GM06990 (cell line): ENCODE results near the gene DNAJC2.
A peak's percentile ranks its signal among the peaks of the same experiment; 100 is the strongest.

Experiments
- DNase-seq: peaks from one replicate; pipeline ENCODE4 v3.0.0-alpha.2; 2011; ENCODE audit not compliant: insufficient read length; ENCODE audit errors: extremely low read depth
- H3K27me3 ChIP-seq: replicated peaks from 2 replicates; pipeline ENCODE4 v1.6.0; 2011; ENCODE audit warnings: low read length; ENCODE audit not compliant: control insufficient read depth, insufficient read depth
- H3K36me3 ChIP-seq: 2 replicates; pipeline ENCODE4 v1.5.1; 2011; ENCODE audit warnings: low read length; ENCODE audit not compliant: control insufficient read depth, insufficient read depth
- H3K4me3 ChIP-seq: replicated peaks from 2 replicates; pipeline ENCODE4 v1.5.1; 2011; ENCODE audit warnings: low read depth, mild to moderate bottlenecking, control low read depth, low read length
- CTCF ChIP-seq: IDR thresholded peaks from 2 replicates; pipeline ENCODE4 v1.5.1; 2011; ENCODE audit warnings: low read length, control low read depth, mild to moderate bottlenecking, inconsistent platforms; ENCODE audit not compliant: insufficient read depth, poor library complexity, severe bottlenecking

DNAJC2 gene

GRCh38 chr7:103344453-103345149, at the start of gene DNAJC2:
Gene DNAJC2 (minus strand): TSS chr7:103344767. CDS start chr7:103344622, 145 bp downstream.
- Histone ChIP-seq H3K27me3 (no peaks in the 10 kb centered on the region), H3K36me3 (peaks cover 5% of the 10 kb centered on the region), H3K4me3 (peak within 1 kb of the TSS; percentile 80)
- TF ChIP-seq CTCF: no peak
- peak; percentile 84 for DNase-seq

- no peak for TF ChIP-seq CTCF
- Histone ChIP-seq H3K36me3 (no peaks in the 10 kb centered on the region), H3K27me3 (no peaks in the 10 kb centered on the region; the same call in 1 of the 2 replicates), H3K4me3 (no peak overlapping the region)
- DNase-seq: no peak
Observed at GRCh38 chr7:103391976-103392375, 47.4 kb upstream of the DNAJC2 start.

GRCh38 chr7:103391150-103391549, 46.6 kb upstream of the DNAJC2 start:
- TF ChIP-seq CTCF: no peak
- DNase-seq: no peak
- H3K27me3 ChIP-seq: no peaks in the 10 kb centered on the region; the same call in 1 of the 2 replicates
- no peak overlapping the region for H3K4me3 ChIP-seq
- no peaks in the 10 kb centered on the region for H3K36me3 ChIP-seq

GRCh38 chr7:103389263-103389662, 44.7 kb upstream of the DNAJC2 start:
- Histone ChIP-seq H3K36me3 (no peaks in the 10 kb centered on the region), H3K4me3 (no peak overlapping the region), H3K27me3 (no peaks in the 10 kb centered on the region; the same call in 1 of the 2 replicates)
- TF ChIP-seq CTCF: no peak
- DNase-seq: no peak

GRCh38 chr7:103388469-103389140, 44.0 kb upstream of the DNAJC2 start:
- Histone ChIP-seq H3K36me3 (no peaks in the 10 kb centered on the region), H3K4me3 (no peak overlapping the region), H3K27me3 (no peaks in the 10 kb centered on the region; the same call in 1 of the 2 replicates)
- DNase-seq: no peak
- TF ChIP-seq CTCF: no peak
